ENCODE measurements around the gene CHRNA4.

- TF ChIP-seq POLR2A (IDR thresholded peaks at IDR 0.05) (no peak), CTCF (IDR thresholded peaks at IDR 0.05) (no peak)
Observed at GRCh38 chr20:63312690-63313348, 48.3 kb downstream of the CHRNA4 start.
